NT2/D1 (cell line): ENCODE measurements around the gene LRIG2.

Experiments used
- DNase-seq: peaks from one replicate; pipeline ENCODE4 v3.0.0-alpha.2; 2011; ENCODE audit warnings: low read depth, low spot score
- H3K27me3 ChIP-seq: 2 replicates; pipeline ENCODE4 v1.6.0; 2011; ENCODE audit warnings: mild to moderate bottlenecking; ENCODE audit not compliant: insufficient read length, insufficient read depth
- H3K36me3 ChIP-seq: 2 replicates; pipeline ENCODE4 v1.6.1; 2011; ENCODE audit warnings: mild to moderate bottlenecking, low read length, mixed read lengths; ENCODE audit not compliant: insufficient read depth, insufficient read length
- H3K4me1 ChIP-seq: 2 replicates; pipeline ENCODE4 v1.5.1; 2011; ENCODE audit not compliant: insufficient read depth, insufficient read length
- H3K4me3 ChIP-seq: 2 replicates; pipeline ENCODE4 v1.5.1; 2011; ENCODE audit warnings: low read depth; ENCODE audit not compliant: insufficient read length
- H3K9ac ChIP-seq: 2 replicates; pipeline ENCODE4 v1.6.0; 2011; ENCODE audit warnings: low read depth; ENCODE audit not compliant: insufficient read length
- H3K9me3 ChIP-seq: 2 replicates; pipeline ENCODE4 v1.5.1; 2011; ENCODE audit warnings: mild to moderate bottlenecking, low read length; ENCODE audit not compliant: insufficient read depth
- SUZ12 ChIP-seq: IDR thresholded peaks from 2 replicates; pipeline ENCODE4 v1.6.1; 2011; ENCODE audit not compliant: insufficient read length, insufficient read depth; ENCODE audit errors: extremely low read depth
- YY1 ChIP-seq: IDR thresholded peaks from 2 replicates; pipeline ENCODE4 v1.6.1; 2011; ENCODE audit not compliant: insufficient read length, insufficient read depth
- ZNF274 ChIP-seq: IDR thresholded peaks from 2 replicates; pipeline ENCODE4 v1.6.1; 2011; ENCODE audit warnings: mild to moderate bottlenecking, low read depth, low read length

Gene LRIG2

GRCh38 chr1:113095790-113096455 lies 22.9 kb downstream of the LRIG2 start:
- peaks cover 92% of the 10 kb centered on the region for H3K36me3 ChIP-seq
- no peak overlapping the region for H3K9ac ChIP-seq
- TF ChIP-seq ZNF274 = no peak
- no peak for TF ChIP-seq YY1
- no peak for TF ChIP-seq SUZ12
- no peaks in the 10 kb centered on the region for H3K27me3 ChIP-seq
- no peaks in the 10 kb centered on the region for H3K9me3 ChIP-seq
- no peak overlapping the region for H3K4me3 ChIP-seq
- DNase-seq = no peak
- H3K4me1 ChIP-seq = no peaks in the 10 kb centered on the region

GRCh38 chr1:113096493-113096892 lies 23.5 kb downstream of the LRIG2 start:
- Histone ChIP-seq H3K4me1 (no peaks in the 10 kb centered on the region), H3K9me3 (no peaks in the 10 kb centered on the region), H3K27me3 (no peaks in the 10 kb centered on the region), H3K36me3 (peaks cover 94% of the 10 kb centered on the region), H3K9ac (no peak overlapping the region), H3K4me3 (no peak overlapping the region)
- TF ChIP-seq ZNF274 = no peak
- TF ChIP-seq YY1 = no peak
- TF ChIP-seq SUZ12 = no peak
- no peak for DNase-seq

- no peak for DNase-seq
- TF ChIP-seq ZNF274 (no peak), YY1 (no peak), SUZ12 (no peak)
- Histone ChIP-seq H3K36me3 (peaks cover 93% of the 10 kb centered on the region), H3K4me3 (no peak overlapping the region), H3K9me3 (no peaks in the 10 kb centered on the region), H3K27me3 (no peaks in the 10 kb centered on the region), H3K9ac (no peak overlapping the region), H3K4me1 (no peaks in the 10 kb centered on the region)
Measured at GRCh38 chr1:113101588-113101987, 28.6 kb downstream of the LRIG2 start.

- TF ChIP-seq ZNF274 = no peak
- no peak for TF ChIP-seq SUZ12
- no peak for TF ChIP-seq YY1
- no peaks in the 10 kb centered on the region for H3K27me3 ChIP-seq
- H3K36me3 ChIP-seq = peaks cover 91% of the 10 kb centered on the region
- no peak overlapping the region for H3K9ac ChIP-seq
- H3K4me3 ChIP-seq = no peak overlapping the region
- DNase-seq = no peak
- no peaks in the 10 kb centered on the region for H3K9me3 ChIP-seq
- no peaks in the 10 kb centered on the region for H3K4me1 ChIP-seq
Measured at GRCh38 chr1:113103048-113103447, 30.1 kb downstream of the LRIG2 start.

- no peaks in the 10 kb centered on the region for H3K9me3 ChIP-seq
- no peak for DNase-seq
- no peak overlapping the region for H3K9ac ChIP-seq
- no peak overlapping the region for H3K4me3 ChIP-seq
- no peak for TF ChIP-seq SUZ12
- TF ChIP-seq ZNF274 = no peak
- no peak for TF ChIP-seq YY1
- no peaks in the 10 kb centered on the region for H3K4me1 ChIP-seq
- H3K36me3 ChIP-seq = peaks cover 85% of the 10 kb centered on the region
- no peaks in the 10 kb centered on the region for H3K27me3 ChIP-seq
Measured at GRCh38 chr1:113103977-113104376, 31.0 kb downstream of the LRIG2 start.

GRCh38 chr1:113106910-113107309 lies 33.9 kb downstream of the LRIG2 start:
- Histone ChIP-seq H3K36me3 (peaks cover 85% of the 10 kb centered on the region), H3K27me3 (no peaks in the 10 kb centered on the region)

GRCh38 chr1:113109908-113110554 lies 37.0 kb downstream of the LRIG2 start:
- Histone ChIP-seq H3K9me3 (no peaks in the 10 kb centered on the region), H3K27me3 (no peaks in the 10 kb centered on the region), H3K4me3 (no peak overlapping the region), H3K4me1 (no peaks in the 10 kb centered on the region), H3K36me3 (peaks cover 91% of the 10 kb centered on the region), H3K9ac (no peak overlapping the region)
- DNase-seq = no peak
- TF ChIP-seq ZNF274 (no peak), YY1 (no peak), SUZ12 (no peak)

More at GRCh38 chr1:113106910-113107309, 33.9 kb downstream of the LRIG2 start:
- no peak for DNase-seq
- TF ChIP-seq SUZ12 (no peak), ZNF274 (no peak), YY1 (no peak)
- Histone ChIP-seq H3K4me1 (no peaks in the 10 kb centered on the region), H3K9ac (no peak overlapping the region), H3K9me3 (no peaks in the 10 kb centered on the region), H3K4me3 (no peak overlapping the region)
